Fibroblast of lung (primary cell): ENCODE measurements around the gene PIK3C2B.

Source experiments
- EZH2 ChIP-seq: IDR thresholded peaks from 2 replicates; pipeline ENCODE4 v1.5.1; 2012; ENCODE audit warnings: low read length, control low read depth, mild to moderate bottlenecking; ENCODE audit errors: missing control alignments
- TF ChIP-seq, protein P1 (sequence below), 2 donors: IDR thresholded peaks in 1 of 2; conservative IDR thresholded peaks in 1 of 2; 1 replicate in 1 of 2; 2 replicates in 1 of 2; pipeline ENCODE4 v1.5.1; 2011 to 2012; ENCODE audit warnings: low read length in 2 of 2, control low read depth in 1 of 2, inconsistent platforms in 1 of 2, low read depth in 1 of 2, mild to moderate bottlenecking in 1 of 2

DNA sequence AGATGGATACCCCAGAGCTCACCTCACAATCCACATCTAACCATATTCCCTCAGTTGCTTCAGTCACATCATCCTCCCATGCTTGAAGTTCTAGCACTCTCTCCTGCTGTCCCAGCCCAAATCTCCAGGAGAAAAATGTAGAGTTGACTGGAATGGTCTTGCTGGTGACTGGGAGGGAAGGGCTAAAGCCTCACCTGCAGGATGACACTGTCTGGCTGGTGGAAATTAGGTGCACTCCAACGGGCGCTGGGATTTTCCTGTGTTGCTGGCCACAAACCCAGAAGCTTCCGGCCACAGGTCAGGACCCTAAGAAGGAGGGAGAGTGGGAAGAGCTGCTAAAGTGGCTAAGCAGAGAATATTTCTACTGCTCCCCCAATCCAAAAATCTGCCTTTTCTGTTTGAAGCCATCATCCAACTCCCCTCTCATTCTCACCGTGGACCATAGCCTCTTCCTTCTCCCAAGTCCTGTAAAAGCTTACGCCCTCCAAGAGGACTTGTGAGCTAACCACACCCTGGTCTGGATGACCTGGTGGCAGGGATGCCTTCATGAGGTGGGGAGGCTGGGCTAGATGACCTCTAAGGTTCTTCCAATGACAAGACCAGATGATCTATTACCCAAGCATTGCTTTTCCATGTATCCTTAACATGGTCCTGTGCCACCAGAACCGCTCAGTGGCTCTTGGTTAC, 45.5 kb downstream of the PIK3C2B start:
- no peak for TF ChIP-seq EZH2
- TF ChIP-seq, protein P1, sequence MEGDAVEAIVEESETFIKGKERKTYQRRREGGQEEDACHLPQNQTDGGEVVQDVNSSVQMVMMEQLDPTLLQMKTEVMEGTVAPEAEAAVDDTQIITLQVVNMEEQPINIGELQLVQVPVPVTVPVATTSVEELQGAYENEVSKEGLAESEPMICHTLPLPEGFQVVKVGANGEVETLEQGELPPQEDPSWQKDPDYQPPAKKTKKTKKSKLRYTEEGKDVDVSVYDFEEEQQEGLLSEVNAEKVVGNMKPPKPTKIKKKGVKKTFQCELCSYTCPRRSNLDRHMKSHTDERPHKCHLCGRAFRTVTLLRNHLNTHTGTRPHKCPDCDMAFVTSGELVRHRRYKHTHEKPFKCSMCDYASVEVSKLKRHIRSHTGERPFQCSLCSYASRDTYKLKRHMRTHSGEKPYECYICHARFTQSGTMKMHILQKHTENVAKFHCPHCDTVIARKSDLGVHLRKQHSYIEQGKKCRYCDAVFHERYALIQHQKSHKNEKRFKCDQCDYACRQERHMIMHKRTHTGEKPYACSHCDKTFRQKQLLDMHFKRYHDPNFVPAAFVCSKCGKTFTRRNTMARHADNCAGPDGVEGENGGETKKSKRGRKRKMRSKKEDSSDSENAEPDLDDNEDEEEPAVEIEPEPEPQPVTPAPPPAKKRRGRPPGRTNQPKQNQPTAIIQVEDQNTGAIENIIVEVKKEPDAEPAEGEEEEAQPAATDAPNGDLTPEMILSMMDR (conservative IDR thresholded peaks at IDR 0.05 in 1 of 2, IDR thresholded peaks at IDR 0.05 in 1 of 2; ENCODE audit: low read depth in 1 of 2, low read length in 2 of 2): no peak
